GM12875 (cell line): Measurements from ENCODE around the gene CNKSR3.
"Not testable (repeated sequence)": the region's sequence is repeated elsewhere in the genome, so short reads cannot be mapped to it uniquely, and the experiment has no call there.

Experiments
- H3K4me3 ChIP-seq: one replicate; pipeline ENCODE4 v1.5.1; 2011; ENCODE audit warnings: low read depth, low read length, control low read depth
- TF ChIP-seq, protein P1 (sequence below): IDR thresholded peaks from 2 replicates; pipeline ENCODE4 v1.5.1; 2011; ENCODE audit warnings: low read depth, mild to moderate bottlenecking, control low read depth, inconsistent platforms, low read length, moderate library complexity, borderline replicate concordance; ENCODE audit not compliant: insufficient read depth

Gene CNKSR3

DNA sequence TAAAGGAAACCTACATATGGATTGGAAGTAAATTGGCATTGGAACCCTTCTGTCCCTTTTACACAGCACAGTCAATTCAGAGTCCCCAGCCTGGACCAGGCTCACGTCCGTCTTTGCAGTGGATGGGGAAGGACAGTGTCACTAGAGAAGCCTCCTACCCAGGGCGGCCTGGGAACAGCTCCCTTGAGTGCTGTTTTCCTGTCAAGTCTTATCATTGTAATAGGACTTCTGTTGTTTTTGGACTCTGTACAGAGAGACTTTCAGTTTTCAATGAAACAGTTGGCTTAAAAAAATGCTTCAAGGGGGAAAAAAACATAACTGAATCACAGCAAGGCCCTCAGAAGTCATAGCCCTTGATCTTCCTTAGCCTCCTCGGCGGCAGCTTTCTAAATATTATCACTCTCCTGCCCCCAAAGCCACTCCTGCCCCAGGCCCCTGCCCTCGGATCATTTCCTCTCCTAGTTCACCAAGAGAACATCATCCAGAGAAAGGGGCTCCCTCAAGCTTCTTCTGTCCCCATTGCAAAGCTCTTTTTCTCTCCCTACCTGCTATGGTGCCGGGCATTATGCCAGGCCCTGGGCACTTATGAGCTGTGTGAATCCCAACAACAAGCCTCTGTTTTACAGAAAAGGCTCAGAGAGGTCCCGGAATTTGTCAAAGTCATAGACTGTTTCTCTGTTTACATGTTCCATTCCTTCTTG, 37.8 kb upstream of the CNKSR3 start:
- no peak overlapping the region for H3K4me3 ChIP-seq

DNA sequence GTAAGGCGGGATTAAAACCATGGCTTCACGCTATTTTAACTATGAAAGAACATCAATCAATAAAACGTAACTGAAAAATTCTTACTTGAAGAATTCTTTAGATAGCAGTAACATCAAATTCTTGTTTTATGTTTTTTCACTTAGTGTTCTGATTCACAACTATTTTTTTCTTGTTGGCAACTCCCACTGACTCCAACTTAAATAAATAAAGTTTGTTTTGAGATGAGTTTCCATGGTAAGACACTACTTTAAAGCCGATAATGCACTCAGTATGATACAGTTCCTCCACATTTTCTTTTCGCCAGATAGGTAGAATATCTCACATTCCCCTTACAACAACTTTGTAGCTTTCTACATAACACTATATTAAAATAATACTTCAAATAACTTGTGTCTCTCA, 33.1 kb upstream of the CNKSR3 start:
- TF ChIP-seq, protein P1, sequence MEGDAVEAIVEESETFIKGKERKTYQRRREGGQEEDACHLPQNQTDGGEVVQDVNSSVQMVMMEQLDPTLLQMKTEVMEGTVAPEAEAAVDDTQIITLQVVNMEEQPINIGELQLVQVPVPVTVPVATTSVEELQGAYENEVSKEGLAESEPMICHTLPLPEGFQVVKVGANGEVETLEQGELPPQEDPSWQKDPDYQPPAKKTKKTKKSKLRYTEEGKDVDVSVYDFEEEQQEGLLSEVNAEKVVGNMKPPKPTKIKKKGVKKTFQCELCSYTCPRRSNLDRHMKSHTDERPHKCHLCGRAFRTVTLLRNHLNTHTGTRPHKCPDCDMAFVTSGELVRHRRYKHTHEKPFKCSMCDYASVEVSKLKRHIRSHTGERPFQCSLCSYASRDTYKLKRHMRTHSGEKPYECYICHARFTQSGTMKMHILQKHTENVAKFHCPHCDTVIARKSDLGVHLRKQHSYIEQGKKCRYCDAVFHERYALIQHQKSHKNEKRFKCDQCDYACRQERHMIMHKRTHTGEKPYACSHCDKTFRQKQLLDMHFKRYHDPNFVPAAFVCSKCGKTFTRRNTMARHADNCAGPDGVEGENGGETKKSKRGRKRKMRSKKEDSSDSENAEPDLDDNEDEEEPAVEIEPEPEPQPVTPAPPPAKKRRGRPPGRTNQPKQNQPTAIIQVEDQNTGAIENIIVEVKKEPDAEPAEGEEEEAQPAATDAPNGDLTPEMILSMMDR = no peak
- H3K4me3 ChIP-seq = no peak overlapping the region

More for the DNA sequence above, 37.8 kb upstream of the CNKSR3 start:
- TF ChIP-seq, protein P1 = no peak

DNA sequence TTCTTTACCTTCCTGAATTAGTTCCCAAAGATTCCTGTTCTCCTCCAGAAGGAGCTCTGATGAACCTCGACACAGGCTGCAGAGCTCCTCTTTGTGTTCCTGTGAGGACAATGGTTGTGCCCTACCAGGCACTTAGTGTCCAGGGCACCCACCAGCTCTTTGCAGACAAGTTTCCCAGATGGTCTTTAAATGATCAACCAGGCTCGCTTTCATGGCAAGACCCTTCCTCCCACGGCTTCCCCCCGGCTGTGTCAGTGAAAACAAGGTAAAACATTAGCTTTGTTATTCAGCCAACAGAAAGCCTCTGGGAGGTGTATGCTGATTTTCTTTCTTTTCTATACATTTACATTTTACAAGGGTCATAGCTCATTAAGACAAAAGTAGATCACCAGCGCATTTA, 32.3 kb upstream of the CNKSR3 start:
- TF ChIP-seq, protein P1 = no peak
- H3K4me3 ChIP-seq = no peak overlapping the region

DNA sequence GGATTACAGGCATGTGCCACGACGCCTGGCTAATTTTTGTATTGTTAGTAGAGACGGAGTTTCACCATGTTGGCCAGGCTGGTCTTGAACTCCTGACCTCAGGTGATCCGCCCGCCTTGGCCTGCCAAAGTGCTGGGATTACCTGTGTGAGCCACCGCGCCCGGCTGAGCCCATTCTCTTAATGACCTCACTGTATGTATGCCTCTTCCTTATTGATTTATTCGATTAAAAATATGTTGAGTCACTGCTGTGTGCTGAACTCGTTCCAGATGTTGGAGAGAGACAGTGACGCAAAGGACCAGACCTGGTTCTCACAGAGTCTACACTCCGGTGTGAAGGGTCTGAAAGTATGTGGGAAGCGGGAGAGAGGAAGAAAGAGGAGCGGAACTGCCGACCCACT, 31.4 kb upstream of the CNKSR3 start:
- H3K4me3 ChIP-seq = not testable (repeated sequence)

DNA sequence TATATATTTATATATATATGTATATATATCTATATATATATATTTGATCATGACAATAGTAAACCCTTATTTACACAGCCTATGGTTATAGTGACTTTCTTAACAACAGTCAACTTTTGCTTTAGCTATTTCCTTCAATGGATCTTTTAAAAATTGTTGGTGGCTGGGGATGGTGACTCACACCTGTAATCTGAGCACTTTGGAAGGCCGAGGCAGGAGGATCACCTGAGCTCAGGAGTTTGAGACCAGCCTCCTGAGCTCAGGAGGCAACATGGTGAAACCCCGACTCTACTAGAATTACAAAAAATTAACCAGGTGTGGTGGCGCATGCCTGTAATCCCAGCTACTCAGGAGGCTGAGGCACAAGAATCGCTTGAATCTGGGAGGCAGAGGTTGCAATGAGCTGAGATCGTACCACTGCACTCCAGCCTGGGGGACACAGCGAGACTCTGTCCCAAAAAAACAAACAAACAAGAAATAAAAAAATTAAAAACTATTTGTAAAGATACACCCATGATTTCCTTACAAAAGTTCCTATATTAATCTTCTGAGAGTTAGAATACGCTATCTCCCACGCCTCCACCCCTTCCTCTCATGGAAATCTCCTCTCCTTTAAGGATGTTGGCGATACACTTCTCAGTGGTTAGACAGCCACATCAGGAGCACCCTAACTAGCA, 29.2 kb upstream of the CNKSR3 start:
- TF ChIP-seq, protein P1 = no peak
- no peak overlapping the region for H3K4me3 ChIP-seq

DNA sequence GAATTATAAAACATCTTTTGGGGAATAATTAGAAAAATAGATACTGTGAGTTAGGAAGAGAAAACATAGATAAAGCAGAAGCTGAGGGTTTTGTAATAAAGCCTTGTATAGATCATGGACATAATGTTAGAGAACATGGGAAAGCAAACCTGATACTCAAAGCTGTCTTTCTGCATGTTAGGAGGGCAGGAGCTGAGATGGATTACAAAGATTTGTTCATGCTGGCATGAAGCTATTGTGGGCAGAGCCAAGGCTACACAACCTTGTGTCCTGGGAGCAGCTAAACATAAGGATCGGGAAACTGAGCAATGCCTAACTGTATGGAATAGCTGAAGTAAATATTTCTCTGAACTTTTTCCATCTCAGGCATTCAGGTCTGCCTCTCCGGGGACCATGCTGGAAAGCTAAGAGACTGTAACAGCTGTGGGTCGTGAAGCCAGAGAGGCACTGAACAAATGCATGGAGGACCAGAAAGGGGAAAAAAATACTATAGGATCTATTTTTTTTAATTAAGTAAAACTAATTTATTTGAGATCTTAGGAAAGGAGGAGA, 28.2 kb upstream of the CNKSR3 start:
- no peak overlapping the region for H3K4me3 ChIP-seq
- TF ChIP-seq, protein P1 = no peak

DNA sequence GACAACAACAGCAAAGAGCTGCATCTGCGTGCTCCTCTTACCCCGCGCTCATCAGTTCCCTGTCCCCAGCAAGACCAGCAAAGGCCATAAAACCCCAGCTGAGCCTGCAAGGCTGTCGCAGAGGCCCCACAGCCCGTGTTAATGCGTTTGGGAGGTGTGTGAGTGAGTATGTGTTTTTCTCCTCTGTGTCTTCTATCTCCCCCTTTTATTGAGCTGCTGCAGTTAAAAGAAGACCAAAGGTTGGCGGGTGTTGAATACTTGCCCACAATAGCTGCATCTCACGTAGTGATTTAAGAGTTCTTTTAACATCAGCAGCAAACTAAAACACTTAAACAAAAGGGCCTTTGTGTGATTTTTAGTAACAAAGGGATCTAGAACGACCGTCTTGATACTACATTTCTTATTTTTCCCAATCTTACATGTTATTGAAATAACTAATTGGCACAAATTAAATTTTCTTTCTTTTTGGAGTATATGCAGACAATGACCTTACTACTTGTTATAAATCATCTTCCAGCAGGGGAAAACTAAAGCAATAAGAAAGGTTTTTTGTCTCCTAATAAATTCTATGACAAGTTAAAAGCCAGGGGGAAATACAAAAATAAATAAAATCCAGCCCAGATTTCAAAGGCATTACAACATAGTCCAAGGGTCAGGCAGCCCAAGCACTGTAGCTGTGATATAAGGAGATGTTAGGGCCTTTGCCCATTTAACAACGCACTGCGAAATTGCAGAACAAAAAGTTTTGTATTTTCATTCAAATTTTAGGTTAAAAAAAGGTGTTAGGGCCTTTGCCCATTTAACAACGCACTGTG, 27.2 kb upstream of the CNKSR3 start:
- H3K4me3 ChIP-seq = no peak overlapping the region
- TF ChIP-seq, protein P1 = no peak
